ENCODE data around the gene SAMD5. TPM values are rescaled to one million over a fixed set of nuclear protein-coding genes. Genes with fewer than 3 reads are reported as not detected.

SAMD5 gene
- total RNA-seq, 1 donor from 2014 or later: 0.40 TPM

DNA sequence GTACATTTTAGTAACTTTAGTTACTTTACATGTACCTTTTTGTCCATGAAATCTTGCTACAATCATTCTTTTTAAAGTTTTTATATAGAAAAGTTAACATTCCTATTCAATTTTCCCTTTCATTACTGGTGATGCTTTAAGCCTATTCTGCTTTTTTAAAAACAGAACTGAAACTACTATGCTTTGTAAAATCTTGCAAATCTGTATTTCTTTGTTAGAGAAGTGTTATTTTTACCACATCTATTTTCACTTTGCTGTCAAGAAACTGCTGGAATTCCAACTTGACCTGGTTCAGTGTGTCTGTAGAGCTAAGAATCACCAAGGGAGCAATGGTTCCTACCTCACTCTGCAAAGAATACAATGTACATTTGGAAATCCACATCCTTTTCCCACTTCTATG, 21.8 kb upstream of the SAMD5 start:
- no peak overlapping the region for H3K4me3 ChIP-seq (ENCODE audit: low read depth, low read length)
- TF ChIP-seq, protein P1, sequence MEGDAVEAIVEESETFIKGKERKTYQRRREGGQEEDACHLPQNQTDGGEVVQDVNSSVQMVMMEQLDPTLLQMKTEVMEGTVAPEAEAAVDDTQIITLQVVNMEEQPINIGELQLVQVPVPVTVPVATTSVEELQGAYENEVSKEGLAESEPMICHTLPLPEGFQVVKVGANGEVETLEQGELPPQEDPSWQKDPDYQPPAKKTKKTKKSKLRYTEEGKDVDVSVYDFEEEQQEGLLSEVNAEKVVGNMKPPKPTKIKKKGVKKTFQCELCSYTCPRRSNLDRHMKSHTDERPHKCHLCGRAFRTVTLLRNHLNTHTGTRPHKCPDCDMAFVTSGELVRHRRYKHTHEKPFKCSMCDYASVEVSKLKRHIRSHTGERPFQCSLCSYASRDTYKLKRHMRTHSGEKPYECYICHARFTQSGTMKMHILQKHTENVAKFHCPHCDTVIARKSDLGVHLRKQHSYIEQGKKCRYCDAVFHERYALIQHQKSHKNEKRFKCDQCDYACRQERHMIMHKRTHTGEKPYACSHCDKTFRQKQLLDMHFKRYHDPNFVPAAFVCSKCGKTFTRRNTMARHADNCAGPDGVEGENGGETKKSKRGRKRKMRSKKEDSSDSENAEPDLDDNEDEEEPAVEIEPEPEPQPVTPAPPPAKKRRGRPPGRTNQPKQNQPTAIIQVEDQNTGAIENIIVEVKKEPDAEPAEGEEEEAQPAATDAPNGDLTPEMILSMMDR (conservative IDR thresholded peaks at IDR 0.05; ENCODE audit: low read depth, low read length): no peak
- DNase-seq (ENCODE audit: low read depth): no peak

DNA sequence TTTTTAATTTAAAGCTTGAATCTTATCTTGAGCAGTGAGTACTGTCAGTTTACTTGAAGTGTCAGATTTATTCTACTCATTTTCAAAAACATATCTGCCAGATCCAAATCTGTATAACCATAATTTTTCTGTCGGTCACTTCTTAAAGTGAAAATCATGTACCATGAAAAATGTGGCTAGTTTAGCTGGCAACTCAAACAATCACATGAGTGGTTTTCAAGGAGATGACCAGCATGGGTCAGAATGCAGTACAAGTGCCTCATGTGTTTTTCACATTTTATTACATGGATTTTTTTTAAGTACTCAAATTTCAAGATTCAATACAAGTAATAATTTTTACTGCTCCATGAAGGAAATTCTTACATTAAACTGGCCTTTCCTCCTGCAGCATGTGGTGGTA, 11.0 kb upstream of the SAMD5 start:
- DNase-seq (ENCODE audit: low read depth): no peak
- H3K4me3 ChIP-seq (ENCODE audit: low read depth, low read length): no peak overlapping the region
- TF ChIP-seq, protein P1 (conservative IDR thresholded peaks at IDR 0.05; ENCODE audit: low read depth, low read length): no peak

DNA sequence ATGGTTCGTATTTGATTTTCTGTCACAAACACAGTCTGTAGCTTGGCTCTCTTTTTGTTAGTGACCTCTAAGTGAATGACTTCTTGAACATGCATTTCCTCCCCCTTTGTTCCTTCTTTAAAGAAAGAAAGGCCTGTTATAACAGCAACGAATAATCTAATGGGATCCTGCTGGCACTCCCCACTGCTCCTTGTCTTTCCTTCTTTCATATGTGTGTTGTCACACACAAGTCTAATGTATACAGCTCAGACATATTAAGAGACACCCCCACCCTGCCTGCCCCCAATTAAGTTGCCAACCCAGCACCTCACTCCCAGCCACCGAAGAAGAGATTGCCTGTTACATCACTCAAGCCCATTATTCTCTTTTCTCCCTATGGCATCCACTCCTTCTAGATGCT, 4.9 kb upstream of the SAMD5 start:
- DNase-seq (ENCODE audit: low read depth): no peak
- H3K4me3 ChIP-seq (ENCODE audit: low read depth, low read length): no peak overlapping the region
- TF ChIP-seq, protein P1 (conservative IDR thresholded peaks at IDR 0.05; ENCODE audit: low read depth, low read length): no peak

DNA sequence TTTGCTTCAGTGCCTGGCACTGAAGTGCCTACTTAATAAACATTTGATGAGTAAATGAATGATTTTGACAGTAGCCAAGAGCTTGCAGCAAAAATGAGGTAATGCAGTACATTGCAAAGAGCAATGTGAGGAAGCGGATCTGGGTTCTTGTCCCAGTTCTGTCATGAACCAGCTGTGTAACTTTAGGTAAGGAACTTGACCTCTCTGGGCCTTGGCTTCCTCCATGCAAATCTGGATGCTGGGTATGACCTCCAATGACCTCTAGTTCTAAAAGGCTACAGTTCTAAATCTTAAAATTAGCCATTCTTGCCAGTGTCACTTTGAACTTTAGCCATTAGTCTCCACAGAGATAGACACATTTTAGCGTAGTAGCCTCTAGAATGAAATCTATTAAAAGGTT, 3.6 kb upstream of the SAMD5 start:
- no peak for DNase-seq (ENCODE audit: low read depth)
- TF ChIP-seq, protein P1 (conservative IDR thresholded peaks at IDR 0.05; ENCODE audit: low read depth, low read length): no peak
- H3K4me3 ChIP-seq (ENCODE audit: low read depth, low read length): no peak overlapping the region

DNA sequence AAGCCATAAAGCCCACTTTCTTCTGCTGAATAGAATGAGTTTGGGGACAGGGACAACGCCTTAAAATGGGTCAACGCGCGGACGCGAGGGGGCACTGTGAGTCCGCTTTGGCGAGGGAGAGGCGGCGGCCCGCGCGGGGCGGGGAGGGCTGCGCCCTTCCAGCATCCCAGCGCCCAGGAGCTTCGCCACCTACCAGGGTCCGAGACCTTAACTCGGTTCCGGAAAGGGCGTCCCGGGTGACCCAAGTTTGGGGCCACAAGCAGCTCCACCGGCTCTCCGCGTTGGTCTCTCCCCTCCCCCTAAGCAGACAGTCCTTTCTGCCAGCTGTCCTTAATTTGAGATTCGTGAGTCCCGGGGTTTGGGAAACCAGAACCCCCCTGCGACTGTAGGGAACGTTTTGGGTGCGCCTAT, 1.8 kb upstream of the SAMD5 start:
- DNase-seq (ENCODE audit: low read depth): no peak
- TF ChIP-seq, protein P1 (conservative IDR thresholded peaks at IDR 0.05; ENCODE audit: low read depth, low read length): peak; percentile 88
- peak overlapping the region; percentile 84 for H3K4me3 ChIP-seq (ENCODE audit: low read depth, low read length)

DNA sequence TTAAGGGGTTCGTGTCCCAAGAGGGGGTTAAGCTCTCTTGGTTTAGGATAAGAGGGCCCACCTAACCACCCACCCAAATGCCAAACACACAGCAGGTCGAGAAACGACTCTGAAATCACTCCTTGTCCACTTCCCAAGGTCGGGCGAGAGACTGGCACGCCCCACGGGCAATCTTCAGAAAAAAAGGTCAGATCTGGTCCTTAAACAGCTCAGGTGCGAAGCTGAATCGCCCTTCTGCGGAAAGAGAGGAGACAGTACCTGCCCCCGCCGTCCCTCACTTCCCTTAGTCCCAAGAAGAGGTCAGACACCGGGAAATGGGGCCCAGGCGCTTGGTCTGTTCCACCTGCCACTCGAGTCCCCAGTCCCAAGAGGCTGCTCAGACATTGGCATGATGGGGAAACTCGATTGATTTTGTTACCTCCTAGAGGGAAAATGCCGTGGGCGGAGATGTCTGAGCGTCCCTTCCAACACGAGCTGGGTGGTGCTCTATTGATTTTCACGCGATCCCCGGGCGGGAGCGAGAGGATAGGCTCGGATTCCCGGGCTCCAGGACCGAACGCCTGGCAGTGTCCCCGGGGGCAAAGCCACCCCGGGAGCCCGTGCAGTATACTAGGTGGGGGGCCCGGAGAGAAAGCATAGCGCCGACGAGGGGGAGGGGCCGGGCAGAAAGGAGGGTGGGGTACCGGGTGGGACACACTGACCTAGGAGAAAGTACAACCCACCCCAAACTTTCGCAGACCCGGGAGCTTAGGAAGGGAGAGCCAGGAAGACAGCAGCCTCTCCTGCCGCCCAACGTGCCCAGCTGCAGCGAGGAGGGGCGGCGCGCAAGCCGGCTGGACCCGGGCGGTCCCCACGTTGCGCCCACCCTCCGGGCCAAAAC, 1.1 kb upstream of the SAMD5 start:
- H3K4me3 ChIP-seq (ENCODE audit: low read depth, low read length): peak overlapping the region; percentile 84
- no peak for DNase-seq (ENCODE audit: low read depth)
- TF ChIP-seq, protein P1 (conservative IDR thresholded peaks at IDR 0.05; ENCODE audit: low read depth, low read length): no peak
